Colon (tissue), 2 donors: Measurements from ENCODE around the gene RNGTT.
"Not testable (repeated sequence)": the region's sequence is repeated elsewhere in the genome, so short reads cannot be mapped to it uniquely, and the experiment has no call there.

Source experiments
- FAIRE-seq: peaks from 2 replicates; lab custom pipeline; 2012; peaks lifted over from hg19 to GRCh38; lab: Jason Lieb, UNC
- donor health status: control.
- donor health status: control.

RNGTT gene

DNA sequence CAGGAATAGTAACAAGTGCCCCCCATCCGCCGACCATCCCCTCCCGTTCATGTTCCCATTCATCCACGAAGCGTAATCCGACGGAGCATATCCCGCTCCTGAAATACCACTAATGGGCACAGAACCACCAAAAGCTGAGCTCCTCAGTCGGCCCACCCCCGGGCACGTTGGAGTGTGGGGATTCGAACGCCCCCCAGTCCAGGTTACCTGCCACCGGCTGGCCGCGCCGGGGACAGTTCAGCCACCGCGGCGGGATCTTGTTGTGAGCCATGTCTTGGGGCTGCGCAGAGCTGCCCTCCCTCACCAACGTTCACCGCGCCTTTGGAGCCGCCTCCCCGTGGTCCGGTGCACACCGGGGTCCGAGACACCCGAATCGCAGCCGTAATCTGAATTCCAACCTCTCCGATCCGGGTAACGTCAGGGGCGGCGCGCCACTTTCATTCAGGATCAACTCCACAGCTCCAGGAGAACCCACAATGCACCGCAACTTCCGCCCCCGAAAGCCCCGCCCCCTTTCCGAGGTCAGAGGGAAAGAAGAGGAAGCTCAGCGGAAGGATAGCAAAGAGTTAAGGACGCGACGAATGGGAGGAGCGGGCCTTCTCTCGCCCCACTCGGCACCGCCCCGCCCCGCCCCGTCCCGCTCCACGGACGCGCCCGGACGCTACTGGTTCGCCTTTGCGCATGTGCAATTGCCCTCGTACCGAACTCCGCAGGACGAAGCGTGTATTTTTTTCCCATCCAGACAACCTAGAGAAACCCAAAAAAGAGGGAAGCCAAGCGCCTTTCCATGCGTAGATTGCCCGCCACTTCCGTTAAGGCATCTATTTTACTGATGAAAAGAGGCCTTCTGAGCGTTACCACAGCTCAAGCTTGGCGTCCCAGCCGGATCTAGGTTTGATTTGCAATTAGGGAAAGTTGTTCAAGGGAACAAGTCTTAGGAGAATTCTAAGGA is at the start of gene RNGTT:
Gene RNGTT (minus strand): TSS at position 480 of the 952 bp plus-strand sequence. CDS start 209 bp downstream, at position 271.
- FAIRE-seq, result no peak

DNA sequence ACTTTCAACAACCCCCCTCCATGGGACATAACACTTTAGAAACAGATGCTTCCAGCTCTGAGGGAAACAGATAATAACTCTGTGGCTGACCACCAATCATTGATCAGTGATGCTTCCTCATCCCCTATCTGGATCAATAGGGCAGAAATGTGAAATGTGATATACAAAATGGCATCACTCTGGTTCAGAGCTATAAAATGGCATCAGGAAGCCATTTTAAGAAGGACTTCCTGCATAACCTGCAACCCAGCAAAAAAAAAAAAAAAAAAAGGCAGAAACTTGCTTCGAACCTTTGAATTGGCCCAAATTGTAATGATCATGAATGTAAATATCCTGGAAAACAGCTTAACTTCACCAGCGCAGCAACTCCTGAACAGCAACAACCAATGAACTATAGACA is 48.0 kb upstream of the RNGTT start:
- FAIRE-seq, result no peak

DNA sequence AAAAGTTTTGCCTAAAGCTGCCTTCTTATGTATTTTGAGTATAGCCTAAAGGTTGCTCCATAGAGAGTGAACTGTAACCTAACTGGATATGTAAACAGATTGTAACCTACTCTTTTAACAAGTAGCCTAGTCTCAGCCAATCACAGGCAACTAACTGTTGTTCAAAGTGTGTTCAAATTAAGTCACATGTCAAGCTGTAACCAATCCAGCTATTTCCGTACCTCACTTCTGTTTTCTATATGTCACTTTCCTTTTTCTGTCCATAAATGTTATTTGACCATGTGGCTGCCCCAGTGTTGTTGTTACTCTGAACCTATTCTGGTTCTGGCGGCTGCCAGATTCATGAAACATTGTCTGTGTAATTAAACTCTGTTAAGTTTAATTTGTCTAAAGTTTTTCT is 47.4 kb upstream of the RNGTT start:
- FAIRE-seq, result no peak

DNA sequence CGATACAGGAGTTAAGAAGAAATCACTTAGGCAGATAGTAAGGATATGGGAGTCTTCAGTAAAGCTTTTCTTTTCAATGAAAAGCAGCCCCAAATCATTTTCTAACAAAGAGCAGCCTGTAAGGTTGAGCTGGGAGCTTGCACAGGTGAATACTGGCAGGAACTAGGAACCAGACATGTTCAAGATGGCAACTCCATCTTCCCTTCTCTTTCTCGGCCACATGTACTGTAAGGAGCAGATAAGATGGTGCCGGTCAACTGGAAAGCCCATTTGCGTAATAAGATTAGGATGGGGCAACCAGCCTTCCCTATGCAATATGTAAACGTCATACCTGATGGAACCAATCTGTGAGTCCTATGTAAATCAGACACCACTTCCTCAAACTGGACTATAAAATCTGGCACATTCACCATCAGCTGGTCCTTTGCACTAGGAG is 46.2 kb upstream of the RNGTT start:
- FAIRE-seq, result no peak

DNA sequence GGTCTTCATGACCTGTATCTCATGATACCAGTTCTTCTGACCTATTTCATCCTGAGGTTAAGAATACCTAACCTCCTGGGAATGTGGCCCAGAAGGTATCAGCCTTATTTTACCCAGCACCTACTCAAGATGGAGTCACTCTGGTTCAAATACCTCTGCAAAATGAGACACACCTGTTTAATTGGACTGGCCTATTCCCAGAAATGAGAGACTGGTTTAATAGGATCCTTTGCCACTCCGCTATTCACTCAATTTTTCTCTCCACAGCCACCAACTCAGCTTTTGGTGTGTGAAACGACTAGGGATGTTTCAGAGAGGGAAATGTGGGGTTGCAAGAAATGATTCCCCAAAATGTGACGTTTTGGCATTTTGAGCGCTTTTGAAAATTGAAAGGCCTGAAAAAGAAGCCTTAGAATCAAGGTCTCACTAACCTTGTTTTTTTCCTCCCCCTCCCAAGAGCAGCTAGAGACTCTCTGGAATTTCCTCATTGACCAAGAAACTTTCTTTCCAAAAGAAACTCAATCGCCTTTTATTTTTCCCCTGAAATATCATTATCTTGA is 45.5 kb upstream of the RNGTT start:
- FAIRE-seq, result no peak

DNA sequence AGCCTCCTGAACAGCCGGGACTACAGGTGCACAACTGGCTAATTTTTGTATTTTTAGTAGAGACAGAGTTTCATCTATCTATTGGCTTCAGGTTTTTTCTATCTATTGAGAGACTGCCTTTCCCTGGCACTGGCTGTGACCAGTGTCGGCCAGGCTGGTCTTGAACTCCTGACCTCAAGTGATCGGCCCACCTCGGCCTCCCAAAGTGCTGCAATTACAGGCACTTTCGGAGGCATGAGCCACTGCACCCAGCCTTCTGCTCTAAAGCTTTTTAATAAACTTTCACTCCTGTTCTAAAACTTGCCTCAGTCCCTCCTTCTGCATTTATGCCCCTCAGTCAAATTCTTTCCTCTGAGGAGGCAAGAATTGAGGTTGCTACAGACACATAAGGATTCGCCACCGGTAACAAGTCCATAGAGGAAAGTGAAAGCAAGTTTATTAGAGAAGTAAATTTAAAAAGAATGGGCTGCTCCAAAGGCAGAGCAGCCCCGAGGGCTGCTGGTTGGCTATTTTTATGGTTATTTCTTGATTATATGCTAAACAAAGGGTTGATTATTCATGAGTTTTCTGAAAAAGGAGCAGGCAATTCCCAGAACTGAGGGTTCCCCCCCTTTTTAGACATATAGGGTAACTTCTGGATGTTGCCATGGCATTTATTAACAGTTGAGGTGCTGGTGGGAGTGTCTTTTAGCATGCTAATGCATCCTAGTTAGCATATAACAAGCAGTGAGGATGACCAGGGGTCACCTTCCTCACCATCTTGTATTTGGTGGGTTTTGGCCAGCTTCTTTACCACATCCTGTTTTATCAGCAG is 44.8 kb upstream of the RNGTT start:
- no peak for FAIRE-seq

DNA sequence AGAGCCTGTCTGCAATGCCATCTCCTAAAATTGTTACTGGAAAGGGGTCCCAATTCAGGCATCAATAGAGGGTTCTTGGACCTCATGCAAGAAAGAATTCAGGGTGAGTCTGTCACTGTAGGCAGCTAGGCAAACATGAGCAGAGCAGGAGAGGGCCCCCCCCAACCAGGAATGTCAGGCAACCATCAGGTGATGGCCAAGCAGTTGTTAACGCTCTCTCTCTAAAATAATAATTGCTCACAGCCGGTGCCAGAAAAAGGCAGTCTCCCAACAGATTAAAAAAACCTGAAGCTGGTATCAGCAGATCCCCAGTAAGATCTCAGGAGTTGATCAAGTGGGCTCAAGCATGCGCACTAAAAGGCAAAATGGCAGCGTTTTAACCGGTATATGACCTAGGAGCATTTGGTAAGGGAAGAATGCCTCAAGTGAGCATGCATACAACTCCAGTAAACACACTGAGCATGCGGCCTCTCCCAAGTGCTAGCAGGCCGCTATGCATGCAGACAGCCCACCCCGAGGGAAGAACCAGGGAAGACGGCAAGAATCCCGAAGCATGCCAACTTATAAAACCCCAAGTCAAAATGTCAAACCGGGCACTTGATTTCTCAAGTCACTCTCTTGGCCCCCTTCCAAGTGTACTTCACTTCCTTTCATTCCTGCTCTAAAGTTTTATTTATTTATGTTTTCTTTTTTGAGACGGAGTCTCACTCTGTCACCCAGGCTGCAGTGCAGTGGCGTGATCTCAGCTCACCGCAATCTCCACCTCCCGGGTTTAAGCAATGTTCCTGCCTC is 44.0 kb upstream of the RNGTT start:
- no peak for FAIRE-seq

DNA sequence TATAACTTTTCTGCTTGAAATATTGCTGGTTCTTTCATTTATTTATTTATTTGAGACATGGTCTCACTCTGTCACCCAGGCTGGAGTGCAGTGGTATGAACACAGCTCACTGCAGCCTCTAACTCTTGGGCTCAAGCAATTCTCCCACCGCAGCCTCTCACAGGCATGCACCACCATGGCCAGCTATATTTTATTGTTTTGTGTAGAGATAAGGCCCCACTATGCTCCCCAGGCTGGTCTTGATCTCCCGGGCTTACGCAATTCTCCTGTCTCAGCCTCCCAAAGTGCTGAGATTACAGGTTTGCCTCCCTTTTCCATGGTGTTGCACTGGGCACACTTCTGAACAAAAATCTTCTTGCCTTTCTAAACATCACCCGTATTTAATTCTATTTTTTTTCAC is 39.1 kb upstream of the RNGTT start:
- FAIRE-seq, result no peak

DNA sequence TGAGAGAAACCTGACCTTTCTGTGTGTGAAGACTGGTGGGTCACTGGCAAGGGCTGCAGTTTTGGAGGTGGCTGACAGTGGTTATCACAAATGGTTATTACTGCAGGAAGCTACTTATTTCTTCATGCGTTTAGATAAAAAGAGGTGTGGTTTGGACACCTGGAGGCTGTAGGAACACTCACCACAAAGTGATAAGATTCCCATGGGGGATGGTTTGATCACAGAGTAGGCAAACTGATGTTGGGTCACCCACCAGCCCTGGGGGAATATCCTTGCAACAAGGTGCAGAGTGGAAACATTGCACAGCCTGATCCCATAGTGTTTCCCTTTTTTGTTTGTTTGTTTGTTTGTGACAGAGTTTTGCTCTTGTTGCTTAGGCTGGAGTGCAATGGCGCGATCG is 33.9 kb upstream of the RNGTT start:
- FAIRE-seq, result no peak

DNA sequence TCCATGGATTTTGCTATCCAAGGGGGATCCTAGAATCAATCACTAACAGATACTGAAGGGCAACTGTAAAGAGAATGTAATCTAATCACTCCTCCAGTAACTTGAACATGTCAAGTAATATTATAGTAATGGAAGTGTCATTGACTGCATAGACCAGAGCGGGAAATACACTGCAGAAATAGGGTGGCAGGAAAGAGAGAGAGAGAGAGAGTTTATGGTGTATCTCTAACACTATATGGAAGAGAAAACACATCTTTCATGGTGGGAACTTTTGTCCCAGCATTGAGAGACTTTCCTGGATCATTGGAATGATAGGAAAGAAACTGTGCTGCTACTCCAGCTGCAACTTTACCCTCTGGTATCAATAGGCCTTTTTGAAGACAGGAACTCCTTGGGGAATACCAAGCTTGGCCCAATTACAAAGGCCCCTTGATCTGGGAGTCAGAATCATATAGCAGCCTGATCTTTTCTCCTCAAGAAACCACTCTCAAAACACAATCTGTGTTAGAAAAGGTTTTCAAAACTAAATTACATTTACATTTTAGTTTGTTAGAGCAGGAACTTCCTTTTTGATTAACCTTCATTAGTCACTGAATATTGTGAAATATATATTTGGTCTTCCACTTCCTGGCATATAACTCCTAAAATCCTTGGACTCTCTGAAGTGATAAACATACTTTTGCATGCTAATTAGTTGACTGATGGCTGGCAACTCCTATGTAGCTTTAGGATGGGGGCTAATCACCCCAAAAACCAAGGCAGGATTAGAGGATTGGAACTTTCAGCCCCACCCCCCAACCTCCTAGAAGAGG is 29.5 kb upstream of the RNGTT start:
- no peak for FAIRE-seq

DNA sequence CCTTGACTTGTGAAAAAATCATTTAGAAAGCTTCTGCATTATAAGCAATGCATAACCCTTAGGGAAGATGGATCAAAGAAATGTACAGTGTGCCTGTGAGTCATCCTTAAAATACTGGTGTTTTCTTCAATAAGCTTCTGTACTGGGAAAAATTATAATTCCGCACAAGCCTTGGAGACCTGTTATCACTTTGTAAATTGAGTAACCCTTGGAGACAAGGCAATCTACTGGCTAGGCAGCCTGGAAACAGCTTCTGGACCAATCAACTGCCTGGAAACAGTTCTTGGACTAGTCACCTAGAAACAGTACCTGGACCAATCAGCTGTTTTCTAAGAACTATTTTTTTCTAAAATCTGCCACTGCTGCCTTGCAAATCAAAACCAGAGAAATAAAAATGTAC is 25.8 kb upstream of the RNGTT start:
- FAIRE-seq, result no peak

DNA sequence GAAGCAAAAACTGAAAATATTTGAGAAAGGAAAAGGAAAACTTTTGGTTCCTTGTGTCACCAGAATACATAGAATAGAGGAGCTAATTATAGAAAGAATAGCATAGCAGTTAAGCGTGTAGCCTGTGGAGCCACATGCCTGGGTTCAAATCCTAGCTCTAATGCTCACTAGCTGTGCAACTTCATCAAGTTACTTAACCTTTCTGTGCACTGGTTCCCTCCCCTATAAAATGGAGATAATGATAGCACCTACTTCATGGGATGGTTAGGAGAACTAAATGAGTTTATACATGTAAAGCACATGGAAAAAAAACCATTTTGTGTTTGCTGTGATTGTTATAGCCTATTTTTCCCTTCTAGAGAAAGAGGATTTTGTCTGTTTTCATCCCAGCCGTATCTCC is 24.5 kb upstream of the RNGTT start:
- no peak for FAIRE-seq

DNA sequence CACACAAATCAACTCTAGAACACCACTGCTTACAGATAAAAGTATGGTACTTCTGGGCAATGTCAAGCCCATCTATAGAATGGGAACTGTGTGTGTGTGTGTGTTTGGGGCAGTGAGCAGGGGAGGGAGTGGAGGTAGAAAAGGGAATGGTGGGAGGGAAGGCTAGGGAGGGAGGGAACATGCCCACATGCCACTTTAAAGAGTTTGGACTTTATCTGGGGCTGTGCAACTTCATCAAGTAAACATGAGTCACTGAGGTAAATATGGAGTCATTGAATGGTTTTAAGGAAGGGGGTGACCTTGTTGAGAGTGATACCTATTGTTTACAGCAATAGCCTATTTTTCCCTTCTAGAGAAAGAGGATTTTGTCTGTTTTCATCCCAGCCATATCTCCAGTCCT is 22.5 kb upstream of the RNGTT start:
- FAIRE-seq, result no peak

DNA sequence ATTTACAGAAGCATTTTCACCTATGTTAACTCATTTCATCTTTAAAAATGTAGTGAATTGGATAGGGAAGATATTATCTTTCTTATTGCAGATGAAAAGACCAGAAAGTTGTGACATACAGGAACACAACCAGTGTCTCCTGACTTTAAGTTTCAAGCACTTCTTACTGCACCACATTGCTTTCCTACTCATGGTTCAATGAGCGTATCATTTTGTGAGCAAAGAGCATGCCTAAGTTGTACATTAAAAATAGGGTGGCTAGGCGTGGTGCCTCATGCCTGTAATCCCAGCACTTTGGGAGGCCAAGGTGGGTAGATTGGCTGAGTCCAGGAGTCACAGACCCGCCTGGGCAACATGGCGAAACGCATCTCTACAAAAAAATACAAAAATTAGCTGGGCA is 21.2 kb upstream of the RNGTT start:
- FAIRE-seq, result no peak

DNA sequence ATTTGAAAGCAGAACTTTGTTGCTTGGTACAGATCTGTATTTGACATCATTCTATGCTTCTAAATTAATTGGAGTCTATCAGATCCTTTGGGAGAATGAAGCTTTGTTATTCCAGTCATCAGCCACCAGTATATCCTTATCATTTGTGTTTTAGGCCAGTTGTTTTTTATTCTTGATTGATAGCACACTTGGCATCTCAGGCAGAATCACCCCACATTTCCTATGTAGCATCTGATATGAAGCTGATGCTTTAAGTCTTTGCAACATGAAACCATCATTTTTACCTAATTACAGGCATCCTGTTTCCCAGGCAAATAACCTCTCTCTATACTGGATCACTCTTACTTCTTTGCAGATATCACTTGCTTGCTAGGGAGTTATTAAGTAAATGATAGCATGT is 20.7 kb upstream of the RNGTT start:
- no peak for FAIRE-seq

DNA sequence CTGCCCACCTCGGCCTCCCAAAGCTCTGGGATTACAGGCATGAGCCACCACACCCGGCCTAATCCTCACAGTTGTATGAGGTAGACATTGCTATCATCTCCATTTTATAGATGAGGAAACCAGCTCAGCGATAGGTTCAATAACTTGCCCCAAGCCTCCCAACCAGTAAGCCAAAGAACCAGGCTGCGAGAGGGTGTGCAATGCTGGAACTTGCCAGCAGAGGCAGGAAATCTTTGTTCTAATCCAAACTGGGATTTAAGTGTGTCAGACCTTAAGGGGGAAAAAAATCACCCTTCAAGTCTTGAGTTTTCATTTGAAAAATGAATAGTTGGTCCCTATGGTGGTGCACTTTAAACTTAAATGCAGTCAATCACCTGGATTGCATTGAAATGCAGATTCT is 20.1 kb upstream of the RNGTT start:
- FAIRE-seq, result no peak

DNA sequence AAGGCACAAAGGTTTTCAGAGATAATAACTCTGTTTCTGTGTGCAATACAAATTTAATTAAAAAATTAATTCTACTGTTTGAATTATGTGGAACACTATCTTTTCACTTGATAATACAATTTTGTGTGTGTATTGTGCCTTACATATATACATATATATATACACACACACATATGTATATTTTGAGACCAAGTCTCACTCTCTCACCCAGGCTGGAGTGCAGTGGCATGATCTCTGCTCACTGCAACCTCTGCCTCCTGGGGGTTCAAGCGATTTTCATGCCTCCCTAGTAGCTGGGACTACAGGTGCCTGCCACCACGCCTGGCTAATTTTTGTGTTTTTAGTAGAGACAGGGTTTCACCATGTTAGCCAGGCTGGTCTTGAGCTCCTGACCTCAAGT is 19.7 kb upstream of the RNGTT start:
- FAIRE-seq, result not testable (repeated sequence)

DNA sequence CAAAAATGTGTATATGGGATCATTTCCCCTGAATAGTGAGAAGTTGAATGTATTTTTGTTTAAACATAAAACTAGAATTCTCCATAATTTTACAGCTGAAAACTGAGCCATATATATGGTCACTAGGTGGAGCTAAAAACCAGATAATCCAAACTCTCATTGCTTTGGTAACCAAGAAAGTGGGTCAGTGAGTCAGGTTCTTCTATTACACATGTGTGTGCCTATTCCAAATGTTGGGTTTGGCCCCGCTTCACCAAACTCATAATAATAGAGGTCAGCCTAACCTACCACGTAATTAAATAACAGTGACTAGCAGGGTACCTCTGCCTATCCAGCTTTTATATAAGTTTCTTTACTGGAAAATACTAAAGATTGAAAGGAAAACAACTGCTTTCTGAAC is 19.3 kb upstream of the RNGTT start:
- FAIRE-seq, result peak; percentile 65

DNA sequence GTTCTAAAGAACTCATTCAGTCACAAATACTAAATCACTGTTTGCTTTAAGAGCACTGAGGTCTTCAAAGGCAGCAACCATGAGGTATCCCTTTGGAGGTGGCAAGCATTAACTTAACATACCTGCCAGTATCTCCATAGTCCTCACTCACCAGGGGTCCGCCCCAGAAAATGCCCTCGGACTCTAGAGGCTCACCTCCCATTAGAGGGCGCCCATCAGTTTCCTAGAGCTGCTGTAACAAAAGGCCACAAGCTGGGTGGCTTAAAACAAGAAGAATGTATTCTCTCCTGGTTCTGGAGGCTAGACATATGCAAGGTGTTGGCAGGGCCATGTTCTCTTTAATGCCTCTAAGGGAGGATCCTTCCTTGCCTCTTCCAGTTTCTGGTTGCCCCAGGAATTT is 12.0 kb upstream of the RNGTT start:
- FAIRE-seq, result no peak

DNA sequence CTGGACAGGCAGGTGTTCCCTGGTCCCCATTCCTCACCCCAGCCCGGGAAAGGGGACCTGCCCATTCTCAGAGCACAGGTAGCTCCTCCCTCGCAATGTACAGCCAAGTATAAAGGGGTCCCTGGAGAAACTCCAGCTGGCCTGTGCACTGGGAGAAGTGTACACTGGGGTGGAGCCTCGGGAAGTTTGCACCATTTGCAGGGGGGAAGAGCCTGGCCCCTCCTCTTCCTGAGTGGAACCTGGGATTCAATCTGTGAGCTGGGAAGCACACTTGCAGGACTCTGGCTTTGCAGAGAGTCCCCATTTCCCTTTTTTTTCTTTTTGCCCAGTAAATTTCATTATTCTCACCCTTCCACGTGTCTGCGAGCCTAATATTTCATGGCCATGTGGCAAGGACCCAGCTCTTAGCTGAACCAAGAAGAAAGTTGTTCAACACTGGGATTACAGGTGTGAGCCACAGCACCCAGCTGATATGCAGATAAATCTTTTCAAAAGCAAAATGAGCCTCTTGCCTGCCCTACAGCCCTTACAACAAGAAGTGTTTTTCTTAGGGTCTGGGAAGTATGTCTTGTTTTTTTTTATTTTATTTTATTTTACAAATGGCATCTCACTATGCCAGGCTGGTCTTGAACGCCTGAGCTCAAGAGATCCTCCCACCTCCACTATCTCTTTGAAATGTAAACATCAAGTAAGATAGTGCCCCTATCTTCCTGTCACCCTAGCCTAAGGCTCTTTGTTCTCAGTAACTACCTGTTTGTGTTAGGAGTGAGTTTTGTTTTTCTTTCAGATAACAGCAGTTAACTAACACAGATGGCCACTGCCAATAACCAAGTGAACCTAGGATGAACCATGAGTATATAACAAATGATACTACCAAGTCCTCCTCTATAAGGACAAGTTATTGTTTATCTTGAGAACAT is 9.3 kb upstream of the RNGTT start:
- no peak for FAIRE-seq
